ENCODE measurements around the gene SYMPK.

- TF ChIP-seq EP300 (IDR thresholded peaks at IDR 0.05) (no peak), CTCF (IDR thresholded peaks at IDR 0.05) (no peak)
These were observed 46.5 kb downstream of the SYMPK start for GRCh38 chr19:45816236-45817009.
